HS-27A (cell line): ENCODE data around the gene CCDC187.
"Not testable (repeated sequence)": the region's sequence is repeated elsewhere in the genome, so short reads cannot be mapped to it uniquely, and the experiment has no call there.

ENCODE experiments used
- DNase-seq: peaks from one replicate; pipeline ENCODE4 v3.0.0-alpha.2; 2012; ENCODE audit warnings: low read depth, missing footprints

CCDC187 gene

GRCh38 chr9:136326761-136327303 is 22.9 kb upstream of the CCDC187 start:
- no peak for DNase-seq

- DNase-seq, result no peak
Measured at GRCh38 chr9:136326061-136326760, 22.3 kb upstream of the CCDC187 start.

- no peak for DNase-seq
Measured at GRCh38 chr9:136325358-136325757, 21.5 kb upstream of the CCDC187 start.

- no peak for DNase-seq
Measured at GRCh38 chr9:136324501-136325300, 20.8 kb upstream of the CCDC187 start.

- no peak for DNase-seq
Measured at GRCh38 chr9:136323371-136323789, 19.5 kb upstream of the CCDC187 start.

- DNase-seq, result no peak
Measured at GRCh38 chr9:136322756-136323330, 18.9 kb upstream of the CCDC187 start.

- no peak for DNase-seq
Measured at GRCh38 chr9:136321561-136321960, 17.7 kb upstream of the CCDC187 start.

GRCh38 chr9:136320972-136321371 is 17.1 kb upstream of the CCDC187 start:
- not testable (repeated sequence) for DNase-seq

GRCh38 chr9:136319955-136320354 is 16.1 kb upstream of the CCDC187 start:
- DNase-seq, result not testable (repeated sequence)

- DNase-seq, result not testable (repeated sequence)
Measured at GRCh38 chr9:136319244-136319643, 15.3 kb upstream of the CCDC187 start.

GRCh38 chr9:136318776-136319241 is 14.9 kb upstream of the CCDC187 start:
- no peak for DNase-seq

- DNase-seq, result no peak
Measured at GRCh38 chr9:136318111-136318775, 14.3 kb upstream of the CCDC187 start.

- DNase-seq, result no peak
Measured at GRCh38 chr9:136317695-136318094, 13.8 kb upstream of the CCDC187 start.

- DNase-seq, result no peak
Measured at GRCh38 chr9:136316896-136317676, 13.2 kb upstream of the CCDC187 start.

- DNase-seq, result no peak
Measured at GRCh38 chr9:136316271-136316751, 12.4 kb upstream of the CCDC187 start.

GRCh38 chr9:136314944-136315343 is 11.1 kb upstream of the CCDC187 start:
- no peak for DNase-seq

- no peak for DNase-seq
Measured at GRCh38 chr9:136314056-136314416, 10.1 kb upstream of the CCDC187 start.

- no peak for DNase-seq
Measured at GRCh38 chr9:136313111-136314055, 9.5 kb upstream of the CCDC187 start.

GRCh38 chr9:136312436-136312835 is 8.5 kb upstream of the CCDC187 start:
- no peak for DNase-seq

- no peak for DNase-seq
Measured at GRCh38 chr9:136312009-136312375, 8.1 kb upstream of the CCDC187 start.
